ENCODE measurements around the gene OSCAR.

The OSCAR gene, protein sequence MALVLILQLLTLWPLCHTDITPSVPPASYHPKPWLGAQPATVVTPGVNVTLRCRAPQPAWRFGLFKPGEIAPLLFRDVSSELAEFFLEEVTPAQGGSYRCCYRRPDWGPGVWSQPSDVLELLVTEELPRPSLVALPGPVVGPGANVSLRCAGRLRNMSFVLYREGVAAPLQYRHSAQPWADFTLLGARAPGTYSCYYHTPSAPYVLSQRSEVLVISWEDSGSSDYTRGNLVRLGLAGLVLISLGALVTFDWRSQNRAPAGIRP

DNA sequence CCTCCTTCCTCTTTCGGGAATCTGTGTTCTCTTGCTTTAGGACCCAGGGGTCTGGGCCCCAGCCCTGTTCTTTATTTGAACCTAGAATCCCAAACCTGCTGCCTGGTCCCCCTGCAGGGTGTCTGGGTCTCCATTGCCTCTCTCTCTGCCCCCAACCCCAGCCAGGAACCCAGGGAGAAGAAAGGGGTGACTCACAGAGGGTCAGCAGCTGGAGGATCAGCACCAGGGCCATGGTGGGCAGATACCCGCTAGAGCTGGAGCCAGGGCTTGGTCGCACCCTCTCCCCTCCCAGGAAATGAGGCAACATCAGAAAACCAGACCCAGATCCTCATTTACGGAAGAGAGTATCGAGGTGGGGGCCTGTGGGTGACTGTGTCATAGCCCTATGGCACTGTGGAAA lies at the start of gene OSCAR:
TSS of gene OSCAR (minus strand) at position 243 of the 400 bp plus-strand sequence. CDS start at position 232, 11 bp downstream.
- H3K27ac Mint-ChIP-seq = no peak within 1 kb of the TSS
- peaks cover 1% of the 10 kb centered on the region for H3K27me3 Mint-ChIP-seq
- no peaks in the 10 kb centered on the region for H3K9me3 Mint-ChIP-seq
- peak within 1 kb of the TSS; percentile 67 for H3K4me3 Mint-ChIP-seq
- peaks cover 23% of the 10 kb centered on the region for H3K4me1 Mint-ChIP-seq
- no peaks in the 10 kb centered on the region for H3K36me3 Mint-ChIP-seq

DNA sequence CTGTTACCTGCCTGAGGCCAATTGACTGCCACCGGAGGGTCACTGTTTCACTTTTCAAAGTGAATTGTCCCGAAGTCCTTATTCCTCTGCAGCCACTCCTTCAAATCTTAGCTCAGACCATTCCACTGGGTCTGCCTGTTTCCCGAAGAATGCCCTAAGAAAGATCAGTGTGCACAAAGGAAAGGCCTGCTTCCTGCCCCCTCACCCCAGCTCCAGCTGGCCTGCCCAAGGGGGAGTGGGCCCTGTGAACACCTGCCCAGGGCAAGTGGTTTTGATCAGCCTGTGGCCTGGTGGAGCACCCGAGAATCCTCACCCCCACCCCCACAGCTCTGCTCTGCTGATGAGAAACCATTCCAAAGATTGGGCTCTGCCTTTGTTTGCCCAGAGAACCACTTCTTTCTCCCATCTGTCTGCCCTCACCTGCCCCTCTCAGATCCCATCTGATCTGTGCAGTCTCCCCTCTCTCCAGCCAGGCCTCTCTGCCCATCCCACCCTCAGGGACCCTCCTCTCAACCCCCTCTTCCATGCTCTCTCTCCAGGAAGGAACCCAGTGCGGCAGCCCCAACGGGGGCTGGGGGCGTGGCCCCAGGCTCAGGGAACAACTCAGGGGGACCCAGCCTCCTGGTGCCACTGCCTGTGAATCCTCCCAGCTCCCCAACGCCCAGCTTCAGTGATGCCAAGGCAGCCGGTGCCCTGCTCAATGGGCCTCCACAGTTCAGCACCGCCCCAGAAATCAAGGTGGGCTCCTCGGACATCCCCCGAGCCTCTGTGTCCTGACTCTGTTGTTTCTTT lies 48.6 kb upstream of the OSCAR start:
- H3K36me3 Mint-ChIP-seq = peaks cover 12% of the 10 kb centered on the region
- peaks cover 12% of the 10 kb centered on the region for H3K4me1 Mint-ChIP-seq
- H3K9me3 Mint-ChIP-seq = no peaks in the 10 kb centered on the region
- H3K27me3 Mint-ChIP-seq = no peaks in the 10 kb centered on the region
- no peak overlapping the region for H3K4me3 Mint-ChIP-seq
- peak overlapping the region; percentile 17 for H3K27ac Mint-ChIP-seq

DNA sequence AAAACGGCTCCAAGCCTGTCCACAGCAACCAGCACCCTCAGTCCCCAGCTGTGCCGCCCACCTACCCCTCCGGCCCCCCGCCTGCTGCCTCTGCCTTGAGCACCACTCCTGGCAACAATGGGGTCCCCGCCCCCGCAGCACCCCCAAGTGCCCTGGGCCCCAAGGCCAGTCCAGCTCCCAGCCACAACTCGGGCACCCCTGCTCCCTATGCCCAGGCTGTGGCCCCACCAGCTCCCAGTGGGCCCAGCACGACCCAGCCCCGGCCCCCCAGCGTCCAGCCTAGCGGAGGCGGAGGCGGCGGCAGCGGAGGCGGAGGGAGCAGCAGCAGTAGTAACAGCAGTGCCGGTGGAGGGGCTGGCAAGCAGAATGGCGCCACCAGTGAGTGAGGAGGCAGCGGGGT lies 47.6 kb upstream of the OSCAR start:
- no peak overlapping the region for H3K27ac Mint-ChIP-seq
- peaks cover 12% of the 10 kb centered on the region for H3K36me3 Mint-ChIP-seq
- no peak overlapping the region for H3K4me3 Mint-ChIP-seq
- H3K9me3 Mint-ChIP-seq = no peaks in the 10 kb centered on the region
- peaks cover 7% of the 10 kb centered on the region for H3K4me1 Mint-ChIP-seq
- H3K27me3 Mint-ChIP-seq = no peaks in the 10 kb centered on the region

DNA sequence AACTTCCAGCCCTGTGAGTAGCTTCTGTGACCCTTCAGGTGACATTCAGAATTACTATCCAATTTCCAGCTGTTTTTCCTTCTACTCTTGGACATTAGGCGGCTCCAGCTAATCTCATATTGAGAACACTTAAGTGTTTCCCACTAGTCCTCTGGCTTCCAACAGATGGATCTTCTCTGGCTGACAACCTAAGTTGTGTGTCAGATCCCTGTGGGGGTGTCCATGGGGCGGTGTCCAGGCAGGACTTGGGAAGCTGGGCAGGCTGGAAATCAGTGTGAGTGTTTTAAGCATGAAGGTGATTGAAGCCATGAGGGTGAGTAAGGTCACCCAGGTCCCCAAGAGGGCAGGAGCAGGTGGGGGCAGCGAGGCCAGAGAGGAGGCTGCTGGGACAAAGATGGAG lies 47.1 kb upstream of the OSCAR start:
- H3K36me3 Mint-ChIP-seq = peaks cover 12% of the 10 kb centered on the region
- H3K27me3 Mint-ChIP-seq = no peaks in the 10 kb centered on the region
- no peak overlapping the region for H3K4me3 Mint-ChIP-seq
- peaks cover 6% of the 10 kb centered on the region for H3K4me1 Mint-ChIP-seq
- H3K27ac Mint-ChIP-seq = no peak overlapping the region
- no peaks in the 10 kb centered on the region for H3K9me3 Mint-ChIP-seq

DNA sequence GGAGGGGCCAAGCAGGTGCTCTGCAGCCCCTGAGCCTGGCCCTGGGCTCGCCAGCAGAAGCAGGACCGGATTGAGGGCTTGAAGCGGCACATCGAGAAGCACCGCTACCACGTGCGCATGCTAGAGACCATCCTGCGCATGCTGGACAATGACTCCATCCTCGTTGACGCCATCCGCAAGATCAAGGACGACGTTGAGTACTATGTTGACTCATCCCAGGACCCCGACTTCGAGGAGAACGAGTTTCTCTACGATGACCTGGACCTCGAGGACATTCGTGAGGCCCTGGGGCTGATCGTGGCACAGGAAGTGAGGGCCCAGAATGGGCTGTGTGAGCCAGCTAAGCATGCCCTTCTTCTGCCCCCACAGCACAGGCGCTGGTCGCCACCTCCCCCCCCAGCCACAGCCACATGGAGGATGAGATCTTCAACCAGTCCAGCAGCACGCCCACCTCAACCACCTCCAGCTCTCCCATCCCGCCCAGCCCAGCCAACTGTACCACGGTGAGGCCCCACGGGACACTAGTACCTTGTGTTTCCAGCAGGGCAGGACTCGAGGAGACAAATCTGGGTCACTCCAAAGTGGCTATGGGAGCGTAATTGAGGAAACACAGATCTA lies 45.0 kb upstream of the OSCAR start:
- Mint-ChIP-seq H3K27ac (no peak overlapping the region), H3K4me3 (no peak overlapping the region), H3K4me1 (peaks cover 22% of the 10 kb centered on the region), H3K9me3 (no peaks in the 10 kb centered on the region), H3K27me3 (no peaks in the 10 kb centered on the region), H3K36me3 (peaks cover 12% of the 10 kb centered on the region)

DNA sequence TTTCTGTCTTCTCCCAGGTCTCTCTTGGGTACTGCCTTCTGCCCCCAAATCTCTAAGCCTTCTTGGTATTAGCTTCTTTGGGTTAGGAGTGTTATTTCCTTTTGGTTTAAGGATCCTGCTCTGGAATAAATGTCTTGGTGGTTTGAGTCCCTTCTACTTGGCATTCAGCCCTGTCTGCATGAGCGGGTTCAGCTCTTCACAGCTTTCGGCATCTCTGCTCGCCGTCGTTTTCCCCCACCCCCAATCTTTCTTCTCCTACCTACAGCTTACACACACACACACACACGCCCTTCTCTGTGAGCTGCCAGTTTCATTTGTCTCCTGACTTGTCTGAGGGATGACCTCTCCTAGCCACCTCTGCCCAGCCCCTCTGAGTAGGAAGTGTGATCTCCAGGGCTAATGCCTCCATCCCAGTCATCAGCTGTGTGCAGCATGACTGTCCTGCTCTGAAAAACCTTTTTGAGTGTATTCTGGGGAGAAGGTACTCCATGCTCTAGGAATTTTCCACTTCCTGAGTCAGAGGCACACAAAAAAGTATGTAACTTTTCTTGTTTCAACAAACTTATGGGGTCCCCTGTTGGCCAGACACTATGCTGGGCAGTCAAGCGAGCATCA lies 41.7 kb upstream of the OSCAR start:
- Mint-ChIP-seq H3K27ac (peak overlapping the region; percentile 81), H3K36me3 (peaks cover 5% of the 10 kb centered on the region), H3K4me1 (peaks cover 41% of the 10 kb centered on the region), H3K4me3 (no peak overlapping the region), H3K9me3 (no peaks in the 10 kb centered on the region), H3K27me3 (no peaks in the 10 kb centered on the region)

DNA sequence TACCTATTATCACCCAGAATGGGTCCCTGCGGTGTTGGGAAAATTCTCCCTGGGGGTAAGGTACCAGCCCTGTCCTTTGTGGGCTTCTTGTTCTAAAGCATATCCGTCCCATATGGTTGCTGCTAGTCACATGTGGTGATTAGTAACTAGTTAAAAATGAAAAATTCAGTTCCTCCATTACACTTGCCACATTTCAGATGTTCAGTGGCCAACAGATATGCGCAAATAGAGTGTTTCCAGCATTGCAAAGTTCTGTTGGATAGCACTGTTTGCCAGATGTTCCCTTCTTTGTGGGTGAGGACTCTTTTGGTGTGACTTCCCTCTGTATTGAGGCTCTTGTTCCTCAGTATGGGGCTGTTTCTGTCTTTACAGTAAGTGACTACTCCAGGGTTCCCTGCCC lies 40.8 kb upstream of the OSCAR start:
- Mint-ChIP-seq H3K36me3 (peaks cover 5% of the 10 kb centered on the region), H3K27ac (no peak overlapping the region), H3K27me3 (no peaks in the 10 kb centered on the region), H3K9me3 (no peaks in the 10 kb centered on the region), H3K4me1 (peaks cover 47% of the 10 kb centered on the region), H3K4me3 (no peak overlapping the region)

DNA sequence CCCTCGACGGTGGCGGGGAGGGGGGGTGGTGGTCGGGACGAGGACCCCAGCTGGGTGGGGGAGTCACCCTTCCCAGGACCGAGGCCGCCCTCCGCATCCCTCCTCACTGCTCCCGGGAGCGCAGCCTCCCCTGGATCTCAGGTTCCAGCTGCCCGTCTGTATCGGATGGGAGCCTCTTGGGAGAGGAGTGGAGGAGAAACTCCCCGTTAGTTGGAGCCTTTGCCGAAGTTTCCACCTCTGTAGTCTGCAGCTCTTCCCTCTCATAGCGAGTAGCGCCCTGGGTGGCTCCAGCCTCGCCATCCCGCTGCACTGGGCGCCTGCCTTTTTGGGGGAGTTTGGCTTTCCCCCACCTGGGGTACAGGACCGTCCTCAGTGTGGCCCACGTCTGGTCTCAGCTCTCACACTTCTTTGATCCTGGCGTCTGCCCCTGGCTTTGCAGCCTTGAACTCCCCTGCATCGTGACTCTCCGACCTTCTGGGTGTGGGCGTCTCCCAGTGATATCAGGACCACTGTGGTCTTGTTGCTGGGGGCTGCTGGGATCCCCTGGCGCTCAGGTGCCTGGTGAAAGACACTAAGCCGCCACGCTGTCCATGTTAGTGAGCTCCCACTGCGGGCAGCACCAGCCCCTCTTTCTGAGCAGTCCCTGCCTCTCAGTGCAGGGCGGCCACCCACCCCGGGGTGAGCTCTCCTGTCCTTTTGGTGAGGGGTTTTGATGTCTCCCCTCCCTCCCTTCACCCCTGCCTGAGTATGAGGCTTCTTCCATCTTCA lies 38.1 kb upstream of the OSCAR start:
- Mint-ChIP-seq H3K9me3 (no peaks in the 10 kb centered on the region), H3K27ac (peak overlapping the region; percentile 87), H3K27me3 (no peaks in the 10 kb centered on the region), H3K4me1 (peaks cover 48% of the 10 kb centered on the region), H3K36me3 (no peaks in the 10 kb centered on the region), H3K4me3 (peak overlapping the region; percentile 90)

DNA sequence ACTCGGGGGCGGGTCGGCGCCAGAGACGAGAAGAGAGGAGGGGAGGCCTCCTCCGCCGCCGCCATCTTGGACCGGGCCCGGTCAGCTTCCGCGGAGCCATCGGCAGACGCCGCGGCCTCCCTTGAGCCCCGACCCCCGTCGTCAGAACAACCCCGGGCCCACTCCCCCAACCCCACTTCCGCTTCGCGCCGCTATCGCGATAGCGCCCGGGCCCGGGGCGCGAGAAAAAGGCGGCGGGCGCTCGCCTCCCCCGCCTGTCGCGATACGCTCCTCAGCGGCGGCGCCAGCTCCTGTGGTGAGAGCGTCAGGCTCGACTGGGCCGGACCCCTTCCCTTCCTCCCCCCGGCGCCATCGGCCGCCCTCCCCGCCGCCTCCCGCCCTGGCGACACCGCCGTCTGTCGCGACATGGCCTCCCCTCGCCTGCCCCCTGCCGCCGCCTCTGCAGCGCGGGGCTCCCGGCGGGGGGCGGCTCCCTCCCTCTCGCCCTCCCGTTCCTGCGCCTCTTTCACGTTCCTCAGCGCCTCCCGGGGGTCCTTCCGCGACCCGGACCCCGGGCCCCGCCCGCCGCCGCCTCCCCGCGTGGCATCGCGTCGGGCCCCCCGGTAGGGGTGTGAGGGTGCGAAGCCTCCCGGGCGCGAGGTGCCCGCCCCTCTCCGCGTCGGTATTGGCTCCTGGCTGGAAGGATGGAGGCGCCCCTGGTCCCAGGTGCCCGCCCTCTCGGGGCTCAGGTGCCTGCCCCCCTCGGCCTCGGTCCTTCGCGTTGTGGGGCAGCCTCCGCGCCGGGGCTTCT lies 37.3 kb upstream of the OSCAR start, which contains the start of gene CNOT3:
TSS of gene CNOT3 (plus strand) at position 64 of the 790 bp plus-strand sequence. CDS start 5,217 bp downstream, outside the sequence.
- Mint-ChIP-seq H3K27ac (peak within 1 kb of the TSS; percentile 88), H3K9me3 (no peaks in the 10 kb centered on the region), H3K36me3 (no peaks in the 10 kb centered on the region), H3K4me1 (peaks cover 48% of the 10 kb centered on the region), H3K4me3 (peak within 1 kb of the TSS; percentile 90), H3K27me3 (no peaks in the 10 kb centered on the region)

DNA sequence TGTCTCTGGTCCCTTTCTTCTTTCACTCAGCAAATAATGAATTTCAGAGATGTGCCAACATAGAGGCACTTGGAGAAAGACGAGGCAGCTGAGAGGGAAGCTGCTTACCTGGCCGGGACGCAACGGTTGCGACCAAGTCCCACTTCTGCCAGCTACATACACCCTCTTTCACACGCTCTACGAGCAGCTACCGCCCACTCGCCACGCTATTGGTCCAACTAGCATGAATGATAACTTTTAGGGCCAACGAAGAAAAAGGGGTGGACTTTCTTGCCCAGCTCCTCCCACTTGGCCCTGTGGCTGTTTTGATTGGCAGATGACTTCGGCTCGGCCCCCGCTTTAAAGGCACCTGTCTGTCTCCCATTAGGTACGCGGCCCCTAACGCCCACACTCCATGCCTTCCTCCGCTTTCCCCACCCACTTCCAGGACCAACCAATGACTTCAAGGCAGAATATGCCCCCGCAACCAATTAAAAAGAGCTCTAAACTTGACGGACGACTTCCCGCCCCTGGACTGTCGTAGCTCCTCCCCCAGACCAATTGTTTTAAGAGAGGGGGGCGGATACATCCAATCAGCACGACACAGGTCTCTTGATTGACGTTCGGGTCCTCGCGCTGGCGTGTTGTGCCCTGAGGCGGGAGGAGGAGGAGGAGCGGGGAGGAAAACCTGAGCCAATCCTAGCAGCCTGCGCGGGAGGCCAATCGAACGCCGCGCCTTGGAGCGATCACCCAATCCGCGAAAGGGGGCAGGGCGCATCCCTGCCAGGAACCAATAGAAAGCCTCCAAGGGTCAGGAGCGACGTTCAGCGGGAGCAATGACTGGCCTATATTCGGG lies 36.5 kb upstream of the OSCAR start:
- H3K9me3 Mint-ChIP-seq = no peaks in the 10 kb centered on the region
- H3K27ac Mint-ChIP-seq = peak overlapping the region; percentile 88
- no peaks in the 10 kb centered on the region for H3K36me3 Mint-ChIP-seq
- H3K27me3 Mint-ChIP-seq = no peaks in the 10 kb centered on the region
- H3K4me3 Mint-ChIP-seq = peak overlapping the region; percentile 90
- peaks cover 42% of the 10 kb centered on the region for H3K4me1 Mint-ChIP-seq

DNA sequence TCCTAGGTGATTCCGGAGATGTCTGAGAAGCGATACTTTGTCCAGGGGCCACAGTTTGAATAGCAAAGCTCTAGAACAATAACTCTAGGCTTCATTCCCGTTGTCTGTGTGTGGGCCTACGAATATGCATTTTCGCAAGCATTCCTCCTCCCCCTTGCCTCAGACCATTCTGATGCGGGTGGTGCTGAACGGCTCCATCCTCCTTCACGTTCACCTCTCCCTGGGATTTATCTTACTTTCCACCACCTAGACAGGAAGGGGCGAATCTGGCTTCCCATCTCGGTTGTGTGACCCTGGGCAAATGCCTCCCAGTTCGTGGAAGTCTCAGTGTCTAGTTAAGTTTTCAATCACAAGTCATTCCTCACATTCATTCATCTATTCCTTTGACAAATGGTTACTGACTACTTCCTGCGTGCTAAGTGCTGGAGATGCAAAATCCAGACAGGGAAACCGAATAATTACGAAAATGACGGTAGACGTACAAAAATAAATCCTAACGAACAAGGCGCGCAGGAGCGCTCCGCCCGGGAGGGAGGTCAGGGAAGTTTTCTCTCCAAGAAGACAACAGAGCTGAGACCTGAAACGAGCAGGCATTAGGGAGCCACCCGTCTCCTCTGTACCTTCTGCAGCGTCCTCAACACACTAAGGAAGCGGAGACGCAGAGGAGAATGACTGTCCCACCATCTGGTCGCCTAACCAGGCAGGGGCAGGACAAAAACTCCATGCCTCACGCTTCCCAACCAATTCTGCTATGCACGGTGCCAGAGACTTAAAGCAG lies 35.7 kb upstream of the OSCAR start:
- H3K27me3 Mint-ChIP-seq = no peaks in the 10 kb centered on the region
- H3K4me1 Mint-ChIP-seq = peaks cover 35% of the 10 kb centered on the region
- no peaks in the 10 kb centered on the region for H3K36me3 Mint-ChIP-seq
- no peaks in the 10 kb centered on the region for H3K9me3 Mint-ChIP-seq
- peak overlapping the region; percentile 83 for H3K27ac Mint-ChIP-seq
- peak overlapping the region; percentile 90 for H3K4me3 Mint-ChIP-seq

DNA sequence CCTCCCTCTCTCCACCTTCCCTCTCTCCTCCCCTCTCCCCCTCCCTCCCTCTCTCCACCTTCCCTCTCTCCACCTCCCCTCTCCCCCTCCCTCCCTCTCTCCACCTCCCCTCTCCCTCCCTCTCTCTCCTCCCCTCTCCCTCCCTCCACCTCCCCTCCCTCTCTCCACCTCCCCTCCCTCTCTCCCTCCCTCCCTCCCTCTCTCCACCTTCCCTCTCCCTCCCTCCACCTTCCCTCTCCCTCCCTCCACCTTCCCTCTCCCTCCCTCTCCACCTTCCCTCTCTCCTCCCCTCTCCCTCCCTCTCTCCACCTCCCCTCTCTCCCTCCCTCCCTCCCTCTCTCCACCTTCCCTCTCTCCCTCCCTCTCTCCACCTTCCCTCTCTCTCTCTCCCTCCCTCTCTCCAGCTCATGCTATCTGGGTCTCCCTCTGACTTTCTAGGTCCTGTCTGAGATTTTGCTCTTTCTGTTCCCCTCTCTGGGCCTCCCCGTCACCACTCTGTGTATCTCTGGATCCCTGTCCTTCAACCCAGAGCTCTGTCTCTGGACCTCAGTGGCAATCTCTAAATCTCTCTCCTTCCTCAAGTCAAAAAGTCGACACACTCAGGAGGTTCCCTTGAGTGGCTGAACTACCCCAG lies 33.5 kb upstream of the OSCAR start:
- H3K9me3 Mint-ChIP-seq = no peaks in the 10 kb centered on the region
- peaks cover 18% of the 10 kb centered on the region for H3K4me1 Mint-ChIP-seq
- H3K36me3 Mint-ChIP-seq = no peaks in the 10 kb centered on the region
- H3K27ac Mint-ChIP-seq = no peak overlapping the region
- H3K4me3 Mint-ChIP-seq = no peak overlapping the region
- no peaks in the 10 kb centered on the region for H3K27me3 Mint-ChIP-seq

All from activated naive CD4-positive, alpha-beta T cell treated with anti-CD3 and anti-CD28 coated beads, Interleukin-2, amount 50 U/mL, for 24 hours (primary cell).